Measurements from ENCODE around the gene CCSER1.

Gene CCSER1

DNA sequence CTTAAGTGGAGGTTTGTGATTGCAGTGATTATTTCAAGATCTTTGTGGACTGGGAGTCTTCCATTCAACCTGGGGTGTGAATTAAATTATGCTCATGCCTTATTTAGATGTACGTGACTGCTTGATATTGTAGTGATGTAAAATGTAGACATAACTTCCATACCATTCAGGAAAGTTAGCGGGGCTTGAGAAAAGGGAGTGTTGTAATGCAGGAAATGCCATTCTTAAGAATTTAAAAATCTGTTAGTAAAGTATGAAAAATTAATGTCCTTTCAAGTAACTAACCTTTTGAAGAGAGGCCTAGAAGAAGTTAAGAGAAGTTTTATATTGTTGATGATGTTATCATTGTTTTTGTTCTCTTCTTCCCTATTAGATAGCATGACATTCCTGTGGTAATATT, 318.2 kb downstream of the CCSER1 start:
- no peak overlapping the region for H4K91ac ChIP-seq (ENCODE audit: low read depth, low read length)
- H4K12ac ChIP-seq (ENCODE audit: low read depth, low read length): no peak overlapping the region
- no peak overlapping the region for H3K18ac ChIP-seq (ENCODE audit: low read length)
- no peaks in the 10 kb centered on the region for H3K4me1 ChIP-seq (ENCODE audit: control insufficient read depth in 1 of 2, insufficient read depth in 2 of 2, low read length in 2 of 2)
- no peak overlapping the region for H3K23ac ChIP-seq (ENCODE audit: low read length)
- no peak overlapping the region for H2AK5ac ChIP-seq (ENCODE audit: low read length)
- no peak overlapping the region for H3K27ac ChIP-seq (ENCODE audit: low read depth, low read length)
- no peak overlapping the region for H3K4me3 ChIP-seq (ENCODE audit: low read depth, low read length)
- H4K8ac ChIP-seq (ENCODE audit: low read depth, low read length): no peak overlapping the region
- no peak overlapping the region for H3K4ac ChIP-seq (ENCODE audit: low read depth, low read length)
- no peaks in the 10 kb centered on the region for H3K79me2 ChIP-seq (ENCODE audit: control insufficient read depth, insufficient read depth, low read length, poor library complexity)
- H3K9me3 ChIP-seq (ENCODE audit: insufficient read depth, low read depth, low read length): no peaks in the 10 kb centered on the region
- H3K36me3 ChIP-seq (ENCODE audit: control insufficient read depth in 1 of 2, insufficient read depth in 2 of 2, low read length in 2 of 2): no peaks in the 10 kb centered on the region
- H3K79me1 ChIP-seq (ENCODE audit: low read length): no peaks in the 10 kb centered on the region
- no peak overlapping the region for H2BK120ac ChIP-seq (ENCODE audit: insufficient read depth, low read length, poor library complexity)
- H3K4me2 ChIP-seq (ENCODE audit: low read length): no peak overlapping the region
- no CpG with 5 or more reads among the region's 2 CpGs for WGBS (ENCODE audit: extremely low coverage, insufficient coverage, insufficient read length)
- H2BK12ac ChIP-seq (ENCODE audit: low read length): no peak overlapping the region
- H3K9ac ChIP-seq (ENCODE audit: low read length): no peak overlapping the region
- H3K27me3 ChIP-seq (ENCODE audit: insufficient read depth, low read length): no peaks in the 10 kb centered on the region
- H2BK5ac ChIP-seq (ENCODE audit: low read depth, low read length, poor library complexity): no peak overlapping the region
- no peak overlapping the region for H2AFZ ChIP-seq (ENCODE audit: insufficient read depth, low read length, poor library complexity)
- peak in 1 of 2 donors; percentile 24 for DNase-seq
- no peak overlapping the region for H3K14ac ChIP-seq (ENCODE audit: low read length)

DNA sequence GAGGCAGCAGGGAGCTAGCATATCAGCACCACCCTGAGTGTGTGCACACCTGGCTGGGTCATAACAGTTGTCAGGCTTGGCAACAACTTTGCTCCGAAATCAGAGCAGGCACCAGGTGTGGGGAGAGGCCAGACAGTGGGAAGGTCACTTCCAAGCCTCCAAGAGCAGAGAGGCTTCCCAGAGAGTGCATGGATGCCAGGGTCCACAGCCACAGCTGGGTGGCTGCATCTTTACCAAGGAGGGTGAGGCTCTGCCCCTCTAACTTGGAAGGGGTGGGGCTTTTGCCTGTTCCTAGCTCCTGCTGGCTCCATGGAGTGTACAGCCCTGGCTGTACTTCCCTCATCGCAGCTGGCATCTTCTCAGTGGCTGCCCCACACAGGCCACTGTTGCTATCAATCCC, 322.4 kb downstream of the CCSER1 start:
- no peak overlapping the region for H3K4me3 ChIP-seq (ENCODE audit: low read depth, low read length)
- no peak overlapping the region for H2BK12ac ChIP-seq (ENCODE audit: low read length)
- no peak overlapping the region for H4K12ac ChIP-seq (ENCODE audit: low read depth, low read length)
- H3K9ac ChIP-seq (ENCODE audit: low read length): no peak overlapping the region
- no peaks in the 10 kb centered on the region for H3K79me2 ChIP-seq (ENCODE audit: control insufficient read depth, insufficient read depth, low read length, poor library complexity)
- H3K36me3 ChIP-seq (ENCODE audit: control insufficient read depth in 1 of 2, insufficient read depth in 2 of 2, low read length in 2 of 2): no peaks in the 10 kb centered on the region
- no peaks in the 10 kb centered on the region for H3K4me1 ChIP-seq (ENCODE audit: control insufficient read depth in 1 of 2, insufficient read depth in 2 of 2, low read length in 2 of 2)
- H4K91ac ChIP-seq (ENCODE audit: low read depth, low read length): no peak overlapping the region
- no peak overlapping the region for H2BK5ac ChIP-seq (ENCODE audit: low read depth, low read length, poor library complexity)
- H3K23ac ChIP-seq (ENCODE audit: low read length): no peak overlapping the region
- H3K4me2 ChIP-seq (ENCODE audit: low read length): no peak overlapping the region
- no peak overlapping the region for H3K14ac ChIP-seq (ENCODE audit: low read length)
- no peak overlapping the region for H3K27ac ChIP-seq (ENCODE audit: low read depth, low read length)
- H4K8ac ChIP-seq (ENCODE audit: low read depth, low read length): no peak overlapping the region
- no peaks in the 10 kb centered on the region for H3K79me1 ChIP-seq (ENCODE audit: low read length)
- no peak overlapping the region for H3K4ac ChIP-seq (ENCODE audit: low read depth, low read length)
- peaks cover 2% of the 10 kb centered on the region for H3K9me3 ChIP-seq (ENCODE audit: insufficient read depth, low read depth, low read length)
- no peak overlapping the region for H2AK5ac ChIP-seq (ENCODE audit: low read length)
- no peak overlapping the region for H2BK120ac ChIP-seq (ENCODE audit: insufficient read depth, low read length, poor library complexity)
- H3K27me3 ChIP-seq (ENCODE audit: insufficient read depth, low read length): no peaks in the 10 kb centered on the region
- no CpG with 5 or more reads among the region's 2 CpGs for WGBS (ENCODE audit: extremely low coverage, insufficient coverage, insufficient read length)
- H2AFZ ChIP-seq (ENCODE audit: insufficient read depth, low read length, poor library complexity): no peak overlapping the region
- no peak overlapping the region for H3K18ac ChIP-seq (ENCODE audit: low read length)
- no peak for DNase-seq

DNA sequence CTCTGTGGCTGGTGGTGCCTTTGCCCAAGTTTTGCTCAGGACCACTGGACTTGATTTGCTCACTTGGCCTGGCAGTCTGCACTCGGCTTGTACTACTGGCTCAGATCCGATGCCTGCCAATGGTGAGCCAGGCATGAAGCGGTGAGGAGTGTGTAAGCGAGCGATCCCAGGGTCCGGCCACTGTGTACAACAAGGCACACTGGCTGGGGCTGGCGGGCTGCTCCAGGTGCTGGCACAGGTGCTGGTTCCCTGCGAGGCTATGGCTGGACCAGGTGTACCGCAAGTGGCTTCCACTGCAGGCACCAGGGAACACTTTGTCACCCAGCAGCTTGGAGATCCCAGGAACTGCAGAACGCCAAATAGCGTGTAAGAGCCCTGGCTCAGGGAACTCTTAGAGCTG, 329.7 kb downstream of the CCSER1 start:
- H3K79me1 ChIP-seq (ENCODE audit: low read length): no peaks in the 10 kb centered on the region
- H2AFZ ChIP-seq (ENCODE audit: insufficient read depth, low read length, poor library complexity): no peak overlapping the region
- no peaks in the 10 kb centered on the region for H3K79me2 ChIP-seq (ENCODE audit: control insufficient read depth, insufficient read depth, low read length, poor library complexity)
- DNase-seq: no peak
- no peak overlapping the region for H4K12ac ChIP-seq (ENCODE audit: low read depth, low read length)
- H3K4me2 ChIP-seq (ENCODE audit: low read length): no peak overlapping the region
- no peak overlapping the region for H2BK120ac ChIP-seq (ENCODE audit: insufficient read depth, low read length, poor library complexity)
- H4K8ac ChIP-seq (ENCODE audit: low read depth, low read length): no peak overlapping the region
- H4K91ac ChIP-seq (ENCODE audit: low read depth, low read length): no peak overlapping the region
- H3K9me3 ChIP-seq (ENCODE audit: insufficient read depth, low read depth, low read length): peaks cover 17% of the 10 kb centered on the region
- H3K4ac ChIP-seq (ENCODE audit: low read depth, low read length): no peak overlapping the region
- no peak overlapping the region for H3K14ac ChIP-seq (ENCODE audit: low read length)
- no peak overlapping the region for H3K27ac ChIP-seq (ENCODE audit: low read depth, low read length)
- H3K4me3 ChIP-seq (ENCODE audit: low read depth, low read length): no peak overlapping the region
- no peaks in the 10 kb centered on the region for H3K27me3 ChIP-seq (ENCODE audit: insufficient read depth, low read length)
- no peak overlapping the region for H2BK12ac ChIP-seq (ENCODE audit: low read length)
- peaks cover 0 to 2% of the 10 kb centered on the region in 2 experiments for H3K36me3 ChIP-seq (ENCODE audit: control insufficient read depth in 1 of 2, insufficient read depth in 2 of 2, low read length in 2 of 2)
- H3K4me1 ChIP-seq (ENCODE audit: control insufficient read depth in 1 of 2, insufficient read depth in 2 of 2, low read length in 2 of 2): no peaks in the 10 kb centered on the region
- H3K23ac ChIP-seq (ENCODE audit: low read length): no peak overlapping the region
- no CpG with 5 or more reads among the region's 11 CpGs for WGBS (ENCODE audit: extremely low coverage, insufficient coverage, insufficient read length)
- no peak overlapping the region for H3K9ac ChIP-seq (ENCODE audit: low read length)
- no peak overlapping the region for H3K18ac ChIP-seq (ENCODE audit: low read length)
- H2BK5ac ChIP-seq (ENCODE audit: low read depth, low read length, poor library complexity): no peak overlapping the region
- no peak overlapping the region for H2AK5ac ChIP-seq (ENCODE audit: low read length)

DNA sequence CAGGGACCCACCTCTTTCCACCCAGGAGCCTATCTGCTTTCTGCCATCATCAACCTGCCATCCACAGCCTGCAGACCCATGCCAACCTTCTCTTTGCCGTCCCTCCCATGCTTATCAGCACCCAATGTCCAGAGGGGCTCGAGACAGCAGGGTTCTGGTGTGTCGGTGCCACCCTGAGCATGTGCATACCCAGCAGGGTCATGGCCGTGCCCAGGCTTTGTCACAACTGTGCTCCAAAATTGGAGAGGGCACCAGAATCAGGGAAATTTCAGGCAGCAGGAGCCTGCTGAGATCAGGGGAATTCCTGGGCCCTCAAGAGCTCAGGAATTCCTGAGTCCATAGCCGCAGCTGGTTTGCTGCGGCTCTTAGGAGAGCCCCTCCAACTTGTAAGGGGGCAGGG, 330.6 kb downstream of the CCSER1 start:
- Histone ChIP-seq H3K36me3 (ENCODE audit: control insufficient read depth in 1 of 2, insufficient read depth in 2 of 2, low read length in 2 of 2) (peaks cover 0 to 2% of the 10 kb centered on the region in 2 experiments), H3K4me3 (ENCODE audit: low read depth, low read length) (no peak overlapping the region), H2BK120ac (ENCODE audit: insufficient read depth, low read length, poor library complexity) (no peak overlapping the region), H3K14ac (ENCODE audit: low read length) (no peak overlapping the region), H3K9ac (ENCODE audit: low read length) (no peak overlapping the region), H2BK12ac (ENCODE audit: low read length) (no peak overlapping the region), H3K4me1 (ENCODE audit: control insufficient read depth in 1 of 2, insufficient read depth in 2 of 2, low read length in 2 of 2) (no peaks in the 10 kb centered on the region), H2AFZ (ENCODE audit: insufficient read depth, low read length, poor library complexity) (no peak overlapping the region), H2BK5ac (ENCODE audit: low read depth, low read length, poor library complexity) (no peak overlapping the region), H4K91ac (ENCODE audit: low read depth, low read length) (no peak overlapping the region), H3K79me2 (ENCODE audit: control insufficient read depth, insufficient read depth, low read length, poor library complexity) (no peaks in the 10 kb centered on the region), H4K12ac (ENCODE audit: low read depth, low read length) (no peak overlapping the region), H3K4ac (ENCODE audit: low read depth, low read length) (no peak overlapping the region), H4K8ac (ENCODE audit: low read depth, low read length) (no peak overlapping the region), H3K18ac (ENCODE audit: low read length) (no peak overlapping the region), H3K27me3 (ENCODE audit: insufficient read depth, low read length) (no peaks in the 10 kb centered on the region), H3K79me1 (ENCODE audit: low read length) (no peaks in the 10 kb centered on the region), H3K23ac (ENCODE audit: low read length) (no peak overlapping the region), H3K9me3 (ENCODE audit: insufficient read depth, low read depth, low read length) (peaks cover 17% of the 10 kb centered on the region), H3K27ac (ENCODE audit: low read depth, low read length) (no peak overlapping the region), H3K4me2 (ENCODE audit: low read length) (no peak overlapping the region), H2AK5ac (ENCODE audit: low read length) (no peak overlapping the region)
- no CpG with 5 or more reads among the region's 6 CpGs for WGBS (ENCODE audit: extremely low coverage, insufficient coverage, insufficient read length)
- DNase-seq: no peak

Measured in trophoblast cell (in vitro differentiated cells and primary cell).